Peyer's patch (tissue), 4 donors: ENCODE measurements around the gene ITGB2.

Experiments
- POLR2A ChIP-seq, 2 donors: fragments of 450-650 bp; IDR thresholded peaks; one replicate each; pipeline ENCODE4 v1.5.1; 2017; ENCODE audit warnings: antibody characterized with exemption in 2 of 2, mild to moderate bottlenecking in 2 of 2, moderate library complexity in 2 of 2
- TF ChIP-seq, protein P1 (sequence below), 6 experiments: fragments of 450-650 bp in 4 of 6; fragments of 200-600 bp in 2 of 6; sonication (generic) in 1 of 6; IDR thresholded peaks; one replicate each; pipeline ENCODE4 v1.5.1; 2017 to 2019; ENCODE audit warnings: antibody characterized with exemption in 6 of 6, mild to moderate bottlenecking in 3 of 6, moderate library complexity in 1 of 6

- TF ChIP-seq, protein P1, sequence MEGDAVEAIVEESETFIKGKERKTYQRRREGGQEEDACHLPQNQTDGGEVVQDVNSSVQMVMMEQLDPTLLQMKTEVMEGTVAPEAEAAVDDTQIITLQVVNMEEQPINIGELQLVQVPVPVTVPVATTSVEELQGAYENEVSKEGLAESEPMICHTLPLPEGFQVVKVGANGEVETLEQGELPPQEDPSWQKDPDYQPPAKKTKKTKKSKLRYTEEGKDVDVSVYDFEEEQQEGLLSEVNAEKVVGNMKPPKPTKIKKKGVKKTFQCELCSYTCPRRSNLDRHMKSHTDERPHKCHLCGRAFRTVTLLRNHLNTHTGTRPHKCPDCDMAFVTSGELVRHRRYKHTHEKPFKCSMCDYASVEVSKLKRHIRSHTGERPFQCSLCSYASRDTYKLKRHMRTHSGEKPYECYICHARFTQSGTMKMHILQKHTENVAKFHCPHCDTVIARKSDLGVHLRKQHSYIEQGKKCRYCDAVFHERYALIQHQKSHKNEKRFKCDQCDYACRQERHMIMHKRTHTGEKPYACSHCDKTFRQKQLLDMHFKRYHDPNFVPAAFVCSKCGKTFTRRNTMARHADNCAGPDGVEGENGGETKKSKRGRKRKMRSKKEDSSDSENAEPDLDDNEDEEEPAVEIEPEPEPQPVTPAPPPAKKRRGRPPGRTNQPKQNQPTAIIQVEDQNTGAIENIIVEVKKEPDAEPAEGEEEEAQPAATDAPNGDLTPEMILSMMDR (IDR thresholded peaks at IDR 0.05) = no peak
- TF ChIP-seq POLR2A (IDR thresholded peaks at IDR 0.05) = no peak
These were observed 38.8 kb upstream of the ITGB2 start for GRCh38 chr21:44959376-44960091.
